Ovary (tissue), 9 donors: ENCODE measurements around the gene IL17RE. TPM values are rescaled to one million over a fixed set of nuclear protein-coding genes. Genes with fewer than 3 reads are reported as not detected.
"Not testable (repeated sequence)": the region's sequence is repeated elsewhere in the genome, so short reads cannot be mapped to it uniquely, and the experiment has no call there.

ENCODE experiments used
- DNase-seq, 5 donors: peaks; one replicate each; pipeline ENCODE4 v3.0.0-alpha.2; 2019 to 2020
- H3K27ac ChIP-seq, 2 donors: fragments of 200-600 bp; one replicate each; pipeline versions ENCODE4 v1.5.1 to v1.8.0; 2019 to 2022
- H3K27me3 ChIP-seq: fragments of 200-600 bp; one replicate; pipeline ENCODE4 v1.8.0; 2022
- H3K36me3 ChIP-seq: fragments of 200-600 bp; sonication (generic); one replicate; pipeline ENCODE4 v1.5.1; 2019
- H3K4me1 ChIP-seq: one replicate; pipeline ENCODE4 v1.8.1; 2013; ENCODE audit warnings: mild to moderate bottlenecking, moderate library complexity; ENCODE audit not compliant: insufficient read depth
- H3K4me3 ChIP-seq: fragments of 200-600 bp; sonication (generic); one replicate; pipeline ENCODE4 v1.5.1; 2017
- H3K9me3 ChIP-seq, 2 donors: fragments of 200-600 bp in 1 of 2; sonication (generic) in 1 of 2; one replicate each; pipeline versions ENCODE4 v1.5.1 to v1.8.1; 2013 to 2019; ENCODE audit warnings: mild to moderate bottlenecking in 1 of 2, moderate library complexity in 1 of 2
- EP300 ChIP-seq: sonication (generic); formaldehyde crosslinking; IDR thresholded peaks from one replicate; pipeline ENCODE4 v1.6.1; 2017; ENCODE audit warnings: antibody characterized with exemption
- POLR2A ChIP-seq: fragments of 450-650 bp; IDR thresholded peaks from one replicate; pipeline ENCODE4 v1.6.1; 2017; ENCODE audit warnings: antibody characterized with exemption, mild to moderate bottlenecking, moderate library complexity
- WGBS, 3 donors: extraction: QIAGEN DNeasy Blood & Tissue Kit in 1 of 3; methylation state at CpG; one replicate each; pipeline versions ENCODE4 v1.1.5 to v1.1.7; 2013 to 2017; 5-methylcytosine and 5-hydroxymethylcytosine counted together
- intact Hi-C, 4 donors: fragments of 100-400 bp; cut with DNase I; formaldehyde crosslinking; loops; one replicate each; pipeline versions ENCODE4 v1.11.0 to v1.15.1; 2022 to 2023
- polyA plus RNA-seq, 2 donors: library from polyadenylated mRNA; stranded (reverse); fragments of 200-250 nt in 1 of 2; fragments of 350-450 nt in 1 of 2; fragmentation: Illumina TruSeq in 1 of 2; extraction: RNeasy Lipid Tissue Mini Kit (QIAGEN cat#74804) in 1 of 2; gene quantifications; one replicate each; pipeline ENCODE4 v1.2.3, GENCODE V29; 2013 to 2014
- total RNA-seq, 7 donors: library from RNA; depleted of rRNA in 2 of 7; stranded (reverse); fragments of >200 nt in 2 of 7; fragmentation: NEBNext Ultra II Directional in 3 of 7; extraction: Animal tissue kit (Norgen Biotek cat#: 25700) in 3 of 7; gene quantifications; one replicate each; pipeline versions ENCODE4 v1.1.0 to v1.2.4, GENCODE V29; 2016 to 2023
- TF ChIP-seq, protein P1 (sequence below), 3 donors: fragments of 450-650 bp in 2 of 3; fragments of 200-600 bp in 1 of 3; IDR thresholded peaks; one replicate each; pipeline versions ENCODE4 v1.5.1 to v1.8.0; 2016 to 2022; ENCODE audit warnings: antibody characterized with exemption in 3 of 3, mild to moderate bottlenecking in 1 of 3
- donor health status: DM: no; HTN: no; CAD: no; lungs with moderate emphysema.
- donor health status: DM: no; HTN: no; CAD: no.
- donor health status: Bipolar disorder and iron deficiency.
- donor health status: DM: yes; HTN: yes; CAD: no.
- donor health status: DM: no; HTN: no; CAD: no.
- donor health status: DM: yes; HTN: yes; CAD: no.

The IL17RE gene
- total and polyA plus RNA-seq, 9 donors, result 0.48 to 3.6 (median 1.3) TPM

DNA sequence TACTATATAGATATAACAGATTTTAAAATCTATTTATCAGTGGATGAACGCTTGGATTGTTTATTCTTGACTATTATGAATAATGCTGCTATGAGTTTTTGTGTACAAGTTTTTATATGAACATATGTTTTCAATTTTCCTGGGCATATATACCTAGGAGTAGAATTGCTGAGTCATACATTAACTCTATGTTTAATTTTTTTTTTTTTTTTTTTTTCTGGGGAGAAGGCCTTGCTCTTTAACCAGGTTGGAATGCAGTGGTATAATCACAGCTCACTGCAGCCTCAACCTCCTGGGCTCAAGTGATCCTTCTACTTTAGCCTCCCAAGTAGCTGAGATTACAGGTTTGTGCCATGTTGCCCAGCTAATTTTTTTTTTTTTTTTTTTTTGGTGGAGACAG is 31.7 kb upstream of the IL17RE start:
- no peak for DNase-seq
- no peaks in the 10 kb centered on the region for H3K27me3 ChIP-seq
- 51 to 87% (median 78%) methylated on average over 1 of the region's 1 CpG for WGBS, 3 donors
- TF ChIP-seq POLR2A, result no peak
- no peak for TF ChIP-seq EP300
- TF ChIP-seq, protein P1, sequence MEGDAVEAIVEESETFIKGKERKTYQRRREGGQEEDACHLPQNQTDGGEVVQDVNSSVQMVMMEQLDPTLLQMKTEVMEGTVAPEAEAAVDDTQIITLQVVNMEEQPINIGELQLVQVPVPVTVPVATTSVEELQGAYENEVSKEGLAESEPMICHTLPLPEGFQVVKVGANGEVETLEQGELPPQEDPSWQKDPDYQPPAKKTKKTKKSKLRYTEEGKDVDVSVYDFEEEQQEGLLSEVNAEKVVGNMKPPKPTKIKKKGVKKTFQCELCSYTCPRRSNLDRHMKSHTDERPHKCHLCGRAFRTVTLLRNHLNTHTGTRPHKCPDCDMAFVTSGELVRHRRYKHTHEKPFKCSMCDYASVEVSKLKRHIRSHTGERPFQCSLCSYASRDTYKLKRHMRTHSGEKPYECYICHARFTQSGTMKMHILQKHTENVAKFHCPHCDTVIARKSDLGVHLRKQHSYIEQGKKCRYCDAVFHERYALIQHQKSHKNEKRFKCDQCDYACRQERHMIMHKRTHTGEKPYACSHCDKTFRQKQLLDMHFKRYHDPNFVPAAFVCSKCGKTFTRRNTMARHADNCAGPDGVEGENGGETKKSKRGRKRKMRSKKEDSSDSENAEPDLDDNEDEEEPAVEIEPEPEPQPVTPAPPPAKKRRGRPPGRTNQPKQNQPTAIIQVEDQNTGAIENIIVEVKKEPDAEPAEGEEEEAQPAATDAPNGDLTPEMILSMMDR (IDR thresholded peaks at IDR 0.05), result no peak
- peaks cover 3% of the 10 kb centered on the region for H3K4me1 ChIP-seq
- no peaks in the 10 kb centered on the region for H3K9me3 ChIP-seq
- H3K36me3 ChIP-seq, result no peaks in the 10 kb centered on the region
- H3K27ac ChIP-seq, result no peak overlapping the region
- no peak overlapping the region for H3K4me3 ChIP-seq
- intact Hi-C loops, result no loop called here

DNA sequence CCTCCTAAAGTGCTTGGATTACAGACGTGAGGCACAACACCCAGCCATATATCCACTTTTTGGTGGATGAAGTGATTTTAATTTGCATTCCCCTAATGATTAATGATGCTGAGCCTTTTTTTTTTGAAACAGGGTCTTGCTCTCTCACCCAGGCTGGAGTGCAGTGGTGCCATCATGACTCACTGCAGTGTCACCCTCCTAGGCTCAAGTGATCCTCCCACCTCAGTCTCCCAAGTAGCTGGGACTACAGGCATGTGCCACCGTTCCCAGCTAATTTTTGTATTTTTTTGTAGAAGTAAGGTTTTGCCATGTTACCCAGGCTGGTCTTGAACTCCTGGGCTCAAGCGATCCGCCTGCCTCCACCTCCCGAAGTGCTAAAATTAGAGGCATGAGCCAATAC is 30.6 kb upstream of the IL17RE start:
- 88 to 97% (median 91%) methylated on average over 5 of the region's 5 CpGs for WGBS, 3 donors
- H3K27ac ChIP-seq, H3K27me3 ChIP-seq, H3K4me1 ChIP-seq, DNase-seq, H3K9me3 ChIP-seq, H3K36me3 ChIP-seq, intact Hi-C loops, H3K4me3 ChIP-seq: not testable (repeated sequence)

DNA sequence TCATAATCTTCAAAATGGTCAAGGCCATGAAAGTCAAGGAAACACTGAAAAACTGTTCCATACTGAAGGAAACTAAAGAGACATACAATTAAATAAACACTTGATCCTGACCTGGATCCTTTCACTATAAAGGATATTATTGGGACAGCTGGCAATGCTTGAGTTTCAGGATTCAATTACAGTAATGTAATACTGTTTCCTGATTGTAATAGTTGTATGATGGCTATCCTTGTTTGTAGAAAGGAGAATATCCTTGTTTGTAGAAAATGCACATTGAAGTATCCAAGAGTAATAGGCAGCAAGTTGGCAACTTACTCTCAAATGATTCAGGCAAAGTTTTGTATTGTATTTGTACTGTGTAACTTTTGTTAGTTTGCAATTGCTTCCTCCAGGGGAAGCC is 27.2 kb upstream of the IL17RE start:
- no peak overlapping the region for H3K27ac ChIP-seq
- H3K4me1 ChIP-seq, result no peaks in the 10 kb centered on the region
- TF ChIP-seq, protein P1 (IDR thresholded peaks at IDR 0.05), result no peak
- TF ChIP-seq EP300 (no peak), POLR2A (no peak)
- H3K27me3 ChIP-seq, result no peaks in the 10 kb centered on the region
- no peaks in the 10 kb centered on the region for H3K9me3 ChIP-seq
- H3K4me3 ChIP-seq, result no peak overlapping the region
- intact Hi-C loops, result no loop called here
- no peaks in the 10 kb centered on the region for H3K36me3 ChIP-seq
- no peak for DNase-seq

DNA sequence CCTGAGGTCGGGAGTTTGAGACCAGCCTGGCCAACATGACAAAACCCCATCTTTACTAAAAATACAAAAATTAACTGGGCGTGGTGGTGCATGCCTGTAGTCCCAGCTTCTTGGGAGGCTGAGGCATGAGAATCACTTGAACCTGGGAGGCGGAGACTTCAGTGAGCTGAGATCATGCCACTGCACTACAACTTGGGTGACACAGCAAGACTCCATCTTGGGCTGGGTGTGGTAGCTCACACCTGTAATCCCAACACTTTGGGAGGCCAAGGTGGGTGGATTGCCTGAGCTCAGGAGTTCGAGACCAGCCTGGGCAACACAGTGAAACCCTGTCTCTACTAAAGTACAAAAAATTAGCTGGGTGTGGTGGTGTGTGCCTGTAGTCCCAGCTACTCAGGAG is 26.4 kb upstream of the IL17RE start:
- H3K36me3 ChIP-seq, intact Hi-C loops, DNase-seq, H3K4me3 ChIP-seq, H3K9me3 ChIP-seq, H3K27ac ChIP-seq, H3K4me1 ChIP-seq, H3K27me3 ChIP-seq: not testable (repeated sequence)
- WGBS, 3 donors, result 80 to 89% (median 87%) methylated on average over 4 of the region's 4 CpGs

DNA sequence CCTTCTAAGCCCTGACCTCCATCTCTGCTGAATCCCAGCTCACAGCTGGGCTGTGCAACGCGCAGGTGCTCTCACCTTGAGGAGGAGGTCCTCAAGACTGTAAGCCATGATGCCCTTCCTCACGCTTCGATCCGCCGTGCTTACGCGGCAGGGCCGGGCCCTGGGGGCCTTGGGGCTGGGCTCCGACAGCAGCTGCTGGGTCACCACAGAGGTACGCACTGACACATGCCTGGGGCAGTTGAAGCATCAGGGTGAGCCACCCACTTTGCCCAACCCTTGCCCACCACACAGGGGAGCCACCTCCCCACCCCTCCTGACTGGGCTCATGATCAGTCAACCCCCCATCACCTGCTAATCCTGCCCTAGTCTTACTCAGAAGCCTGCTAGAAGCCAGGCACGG is 25.7 kb upstream of the IL17RE start:
- H3K27me3 ChIP-seq, result no peaks in the 10 kb centered on the region
- intact Hi-C loops, result no loop called here
- no peak for DNase-seq

DNA sequence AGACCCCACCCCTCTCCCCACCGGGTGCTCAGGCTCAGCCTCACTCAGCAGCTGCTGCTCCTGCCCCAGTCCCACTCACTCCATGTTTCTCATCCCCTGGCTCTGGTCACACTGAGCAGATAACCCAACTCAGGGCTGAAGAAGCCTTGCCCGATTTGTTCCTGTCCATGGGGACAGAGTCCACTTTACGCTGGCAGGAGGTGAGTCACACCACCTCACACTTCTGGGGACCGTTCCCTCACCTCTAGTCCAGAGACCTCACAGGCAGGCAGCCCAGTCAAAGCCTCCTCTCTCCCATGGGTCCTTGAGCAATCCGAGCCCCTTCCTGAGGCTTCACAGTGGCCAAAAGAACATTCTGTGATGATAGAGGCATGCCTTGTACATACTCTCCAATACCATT is 23.9 kb upstream of the IL17RE start:
- WGBS, 3 donors, result 76 to 79% (median 79%) methylated on average over 5 of the region's 5 CpGs
- TF ChIP-seq EP300, result no peak
- intact Hi-C loops, result no loop called here
- no peaks in the 10 kb centered on the region for H3K27me3 ChIP-seq
- DNase-seq, result no peak
- H3K4me3 ChIP-seq, result no peak overlapping the region
- no peaks in the 10 kb centered on the region for H3K4me1 ChIP-seq
- no peaks in the 10 kb centered on the region for H3K9me3 ChIP-seq
- H3K27ac ChIP-seq, result no peak overlapping the region
- H3K36me3 ChIP-seq, result no peaks in the 10 kb centered on the region

More for the DNA sequence above, 25.7 kb upstream of the IL17RE start:
- no peak overlapping the region for H3K27ac ChIP-seq
- H3K9me3 ChIP-seq, result no peaks in the 10 kb centered on the region
- no peaks in the 10 kb centered on the region for H3K4me1 ChIP-seq
- WGBS, 3 donors, result 88 to 92% (median 91%) methylated on average over 10 to 12 of the region's 12 CpGs
- H3K4me3 ChIP-seq, result no peak overlapping the region
- no peak for TF ChIP-seq POLR2A
- no peaks in the 10 kb centered on the region for H3K36me3 ChIP-seq
